Daoy (cell line): ENCODE data around the gene VMO1. TPM values are rescaled to one million over a fixed set of nuclear protein-coding genes. Genes with fewer than 3 reads are reported as not detected.

Experiments
- DNase-seq: peaks from one replicate; pipeline ENCODE4 v3.0.0-alpha.2; 2015; ENCODE audit warnings: low read depth
- total RNA-seq: library from RNA; depleted of rRNA; stranded (reverse); fragments of >200 nt; shearing (Covaris generic); gene quantifications from 2 replicates; pipeline ENCODE4 v1.2.3, GENCODE V29; 2014

The VMO1 gene
- total RNA-seq, 1 experiment from 2014 or later: not detected

GRCh38 chr17:4764595-4764994, 21.6 kb downstream of the VMO1 start:
- DNase-seq: no peak

GRCh38 chr17:4759776-4760236, 26.4 kb downstream of the VMO1 start:
- DNase-seq: no peak

DNA sequence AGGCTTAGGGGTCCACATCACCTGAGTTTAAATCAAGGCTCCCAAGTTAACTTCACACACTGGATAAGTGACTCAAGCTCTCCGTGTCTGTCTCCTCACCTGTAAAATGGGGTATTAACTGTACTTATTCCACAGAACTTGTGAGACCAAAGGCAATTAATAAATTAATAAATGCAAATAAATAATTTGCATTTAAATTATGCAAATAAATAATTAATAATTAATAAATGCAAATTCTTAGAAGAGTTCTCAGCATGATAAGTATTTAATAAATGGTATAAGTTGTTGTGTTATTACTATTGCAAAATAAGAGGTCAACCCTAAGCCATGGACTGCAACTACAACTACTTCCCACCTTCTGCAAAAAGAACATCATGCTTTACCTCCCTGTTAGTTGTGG, 32.8 kb downstream of the VMO1 start:
- DNase-seq: no peak

GRCh38 chr17:4751932-4752331, 34.2 kb downstream of the VMO1 start:
- DNase-seq: no peak

GRCh38 chr17:4750606-4751005, 35.6 kb downstream of the VMO1 start:
- no peak for DNase-seq

DNA sequence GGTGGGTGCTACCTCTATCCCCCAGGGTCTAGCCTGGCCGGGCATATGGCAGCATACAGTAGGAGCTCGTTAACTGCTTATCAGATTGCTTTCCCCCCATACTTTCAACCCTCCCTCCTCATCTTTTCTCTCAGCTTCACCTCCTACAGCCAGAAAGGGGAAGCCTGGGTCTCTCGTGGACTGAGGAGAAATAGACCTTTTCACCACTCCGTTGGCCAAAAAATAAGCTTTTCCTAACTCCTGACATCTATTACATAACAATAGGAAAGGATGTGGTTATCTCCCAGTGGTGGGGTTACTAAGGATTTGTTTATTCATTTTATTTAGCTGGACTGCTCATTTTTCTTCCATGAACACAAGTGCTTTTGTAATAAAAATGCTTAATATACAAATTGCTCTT, 37.5 kb downstream of the VMO1 start:
- DNase-seq: no peak

DNA sequence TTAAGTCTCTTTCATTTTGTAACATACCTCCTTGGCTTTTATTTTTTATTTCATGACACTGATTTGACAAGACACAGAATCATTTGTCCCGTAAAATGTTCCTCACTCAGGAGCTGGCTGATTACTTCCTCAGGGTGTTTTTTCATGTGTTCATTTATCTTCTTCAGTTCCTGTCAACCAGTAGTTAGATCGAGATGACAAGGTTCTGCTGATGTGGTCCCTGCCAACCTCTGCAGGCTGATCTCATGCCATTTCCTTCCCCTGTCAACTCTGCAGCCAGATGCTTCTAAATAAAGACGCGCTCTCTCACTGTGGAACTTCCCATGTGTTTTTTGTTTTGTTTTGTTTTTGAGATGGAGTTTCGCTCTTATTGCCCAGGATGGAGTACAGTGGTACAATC, 38.3 kb downstream of the VMO1 start:
- DNase-seq: no peak

- no peak for DNase-seq
These were observed 40.9 kb downstream of the VMO1 start for GRCh38 chr17:4744999-4745969.

DNA sequence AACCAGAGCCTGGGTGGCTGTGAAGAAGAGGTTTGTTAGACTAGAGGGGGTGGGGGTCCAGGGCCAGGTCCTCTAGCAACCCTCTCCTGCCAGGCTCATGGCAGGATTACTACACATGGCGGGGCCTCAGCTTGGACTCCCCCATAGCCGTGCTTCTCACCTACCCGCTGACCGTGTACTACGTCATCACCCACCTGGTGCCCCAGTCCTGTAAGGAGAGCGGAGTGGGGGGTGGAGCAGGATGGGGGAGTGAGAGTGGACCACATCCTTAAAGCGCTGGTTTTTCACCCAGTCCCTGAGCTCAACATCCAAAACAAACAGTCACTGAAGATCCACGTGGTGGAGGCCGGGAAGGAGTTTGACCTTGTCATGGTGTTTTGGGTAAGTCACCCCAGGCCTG, 42.3 kb downstream of the VMO1 start:
- DNase-seq: no peak

- no peak for DNase-seq
These were observed 42.9 kb downstream of the VMO1 start for GRCh38 chr17:4743216-4743615.

DNA sequence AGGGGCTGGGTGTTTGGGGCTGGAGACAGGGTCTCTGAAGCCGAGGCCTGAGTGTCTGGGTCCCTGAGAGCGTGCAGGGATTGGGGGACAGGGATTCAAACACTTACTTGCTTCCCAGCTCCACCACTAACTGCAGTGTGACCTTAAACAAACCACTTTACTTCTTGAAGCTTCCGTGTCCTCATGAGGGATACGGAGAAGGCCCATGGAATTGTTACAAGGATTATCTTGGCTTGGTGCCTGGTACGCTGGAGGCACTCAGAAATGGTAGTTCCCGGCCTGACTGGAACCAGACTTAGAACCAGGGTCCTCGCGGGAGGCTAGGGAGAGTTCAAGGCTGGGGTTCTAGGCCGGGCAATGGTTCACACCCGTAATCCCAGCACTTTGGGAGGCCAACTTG, 43.5 kb downstream of the VMO1 start:
- no peak for DNase-seq

DNA sequence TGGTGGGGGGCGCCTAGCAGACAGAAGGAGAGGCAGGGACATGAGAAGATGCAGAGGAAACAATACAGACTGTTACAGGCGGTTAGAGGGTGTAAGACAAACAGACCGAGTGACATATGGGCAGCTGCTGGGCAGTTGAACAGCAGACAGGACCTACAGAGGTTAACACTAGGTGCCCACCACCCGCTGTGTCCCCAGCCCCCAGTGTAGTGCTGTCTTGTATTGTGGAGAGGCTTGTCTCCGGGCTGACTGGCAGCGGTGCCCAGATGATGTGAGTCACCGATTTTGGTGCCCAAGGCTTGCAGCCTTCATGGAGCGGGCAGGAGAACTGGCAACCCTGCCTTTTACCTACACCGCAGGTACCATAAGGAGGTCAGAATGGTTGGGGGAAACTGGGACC, 44.0 kb downstream of the VMO1 start:
- no peak for DNase-seq

GRCh38 chr17:4741544-4741943, 44.6 kb downstream of the VMO1 start:
- no peak for DNase-seq

DNA sequence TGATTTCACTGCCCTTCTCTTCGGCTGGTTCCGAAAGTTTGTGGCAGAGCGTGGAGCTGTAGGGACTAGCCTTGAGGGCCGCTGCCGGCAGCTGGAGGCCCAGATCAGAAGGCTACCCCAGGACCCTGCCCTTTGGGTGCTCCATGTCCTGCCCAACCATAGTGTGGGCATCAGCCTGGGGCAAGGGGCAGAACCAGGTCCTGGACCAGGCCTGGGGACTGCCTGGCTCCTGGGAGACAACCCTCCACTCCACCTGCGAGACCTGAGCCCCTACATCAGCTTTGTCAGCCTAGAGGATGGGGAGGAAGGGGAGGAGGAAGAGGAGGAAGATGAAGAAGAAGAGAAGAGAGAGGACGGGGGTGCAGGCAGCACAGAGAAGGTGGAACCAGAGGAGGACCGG, 45.6 kb downstream of the VMO1 start:
- no peak for DNase-seq

DNA sequence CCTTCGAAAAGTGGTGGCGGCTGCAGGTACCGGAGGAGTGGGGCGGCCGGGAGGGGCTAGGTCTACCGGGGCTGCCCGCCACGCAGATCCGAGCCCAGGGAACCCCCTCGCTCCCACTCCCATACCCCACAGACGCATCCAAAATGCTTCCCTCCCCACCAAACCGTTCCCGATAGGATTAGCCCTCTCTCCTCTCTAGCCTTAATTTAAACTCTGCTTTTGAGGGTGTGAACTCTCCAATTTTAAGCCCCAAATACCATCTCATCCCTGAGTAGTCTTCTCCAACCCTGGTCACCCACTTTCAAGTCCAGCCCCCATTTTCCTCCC, 46.2 kb downstream of the VMO1 start:
- DNase-seq: no peak

DNA sequence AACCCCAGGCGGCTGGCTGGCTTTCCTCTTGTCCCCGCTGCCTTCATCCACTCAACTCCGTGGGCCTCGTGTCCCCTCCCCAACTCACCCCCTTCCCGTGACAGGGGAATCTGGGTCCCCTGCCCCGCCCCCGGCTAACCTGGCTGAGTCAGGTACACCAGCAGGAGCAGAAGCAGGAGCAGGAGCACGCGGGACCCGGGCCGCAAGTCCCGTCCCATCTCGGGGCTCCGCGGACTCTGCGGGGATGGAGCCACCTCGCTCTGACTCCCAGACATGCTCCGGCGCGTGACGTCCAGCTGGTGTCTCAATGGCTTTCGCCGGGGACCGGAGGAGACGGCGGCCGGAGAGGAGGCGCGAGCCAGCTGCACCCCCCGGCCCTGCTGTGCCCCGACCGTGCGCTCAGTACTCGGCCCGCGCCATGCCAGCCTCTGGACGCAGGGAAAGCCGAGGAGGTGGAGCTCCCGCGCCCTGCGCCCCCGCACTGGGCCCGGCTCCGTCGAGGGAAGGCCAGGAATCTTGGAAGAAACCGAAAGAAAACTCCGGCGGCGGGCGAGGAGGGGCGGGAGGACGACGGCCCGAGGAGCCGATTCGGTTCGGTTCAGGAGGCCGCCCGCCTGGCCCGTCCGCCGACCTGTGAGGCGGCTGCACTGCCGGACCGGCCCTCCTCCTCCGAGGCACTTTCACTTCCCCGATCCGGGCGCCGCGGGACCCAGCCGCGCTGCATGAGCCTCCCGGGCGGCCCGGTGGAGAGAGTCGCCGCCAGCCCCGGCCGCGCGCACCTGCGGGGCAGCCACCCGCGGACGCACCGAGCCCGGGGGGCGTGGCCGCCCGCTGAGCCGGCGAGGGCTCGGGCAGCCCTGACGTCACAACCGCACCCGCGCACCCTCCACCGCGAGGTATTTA, 46.8 kb downstream of the VMO1 start, which contains the start of the genes CXCL16 and ZMYND15:
Gene CXCL16 (minus strand): TSS at position 807 of the 903 bp plus-strand sequence. CDS start 589 bp downstream, at position 218.
Gene ZMYND15 (plus strand): TSS at position 712 of the 903 bp plus-strand sequence. CDS start 716 bp downstream, outside the sequence.
- DNase-seq: peak; percentile 65

GRCh38 chr17:4738136-4739121, 47.7 kb downstream of the VMO1 start:
- no peak for DNase-seq

- no peak for DNase-seq
These were observed 50.1 kb downstream of the VMO1 start for GRCh38 chr17:4735876-4736651.
